Brain microvascular endothelial cell (primary cell): ENCODE measurements around the gene LRCH4.
A peak's percentile ranks its signal among the peaks of the same experiment; 100 is the strongest.

ENCODE experiments used
- DNase-seq: peaks from one replicate; pipeline ENCODE4 v3.0.0-alpha.2; 2020
- H3K27ac ChIP-seq: fragments of 250-450 bp; sonication (Bioruptor Pico); 2 replicates; pipeline ENCODE4 v1.5.1; 2020; ENCODE audit warnings: mild to moderate bottlenecking, moderate library complexity
- H3K27me3 ChIP-seq: fragments of 250-450 bp; sonication (Bioruptor Pico); replicated peaks from 2 replicates; pipeline ENCODE4 v1.5.1; 2020; ENCODE audit warnings: mild to moderate bottlenecking
- H3K36me3 ChIP-seq: fragments of 250-450 bp; sonication (Bioruptor Pico); replicated peaks from 2 replicates; pipeline ENCODE4 v1.5.1; 2020; ENCODE audit warnings: mild to moderate bottlenecking
- H3K4me3 ChIP-seq: 2 replicates; pipeline ENCODE4 v1.5.1; 2011; ENCODE audit warnings: low read depth, mild to moderate bottlenecking, control low read depth, low read length, moderate library complexity
- in situ Hi-C: cut with HindIII; loops from 2 replicates; pipeline ENCODE4 v1.10.0; 2017; ENCODE audit warnings: low sequenced_read_pairs, low pct_ligation_motif_present
- TF ChIP-seq, protein P1 (sequence below): IDR thresholded peaks from 2 replicates; pipeline ENCODE4 v1.5.1; 2011; ENCODE audit warnings: low read depth, mild to moderate bottlenecking, moderate library complexity, low read length, control low read depth, inconsistent platforms; ENCODE audit errors: missing control alignments

The LRCH4 gene

DNA sequence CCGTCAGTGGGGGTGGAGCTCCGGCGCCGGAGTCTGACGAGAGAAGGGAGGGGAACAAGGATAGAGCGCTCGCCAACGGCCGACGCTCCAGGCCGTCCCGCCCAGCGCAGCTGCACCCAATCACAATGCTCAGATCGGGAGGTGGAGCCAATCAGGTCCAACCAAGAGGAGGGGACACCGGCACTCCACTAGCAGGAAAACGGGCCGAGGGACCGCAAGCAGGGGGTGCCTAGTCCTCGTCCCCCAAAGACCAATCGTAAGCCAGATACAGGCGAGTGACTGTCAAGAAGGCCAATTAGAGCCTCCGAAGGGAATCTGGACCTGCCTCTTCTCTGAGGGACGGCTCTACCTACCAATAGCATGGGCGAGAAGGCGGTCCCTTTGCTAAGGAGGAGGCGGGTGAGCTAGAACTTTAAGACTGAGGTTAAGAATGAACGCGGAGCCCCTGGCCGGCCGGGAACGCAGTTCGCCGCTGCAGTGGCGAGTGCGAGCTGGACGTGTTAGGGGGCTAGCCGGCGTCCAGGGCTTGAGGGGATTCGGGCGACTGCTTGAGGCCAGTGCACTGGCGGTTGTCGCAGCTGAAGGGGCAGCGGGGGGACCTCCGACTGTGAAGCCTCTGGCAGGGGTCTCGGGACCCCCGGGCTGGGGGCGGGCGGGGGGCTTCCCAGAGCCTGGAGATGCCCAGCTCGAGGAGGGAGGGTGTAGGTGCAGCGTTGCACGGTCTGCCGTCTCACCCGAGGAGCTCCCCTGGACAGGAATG, 517 bp upstream of the LRCH4 start, which contains the start of gene FBXO24:
Gene FBXO24 (plus strand): TSS at position 63 of the 760 bp plus-strand sequence. CDS start 298 bp downstream, at position 361.
- H3K4me3 ChIP-seq: peak within 1 kb of the TSS; percentile 76
- peaks cover 12% of the 10 kb centered on the region for H3K36me3 ChIP-seq
- no peaks in the 10 kb centered on the region for H3K27me3 ChIP-seq
- peak within 1 kb of the TSS; percentile 88 for H3K27ac ChIP-seq
- TF ChIP-seq, protein P1, sequence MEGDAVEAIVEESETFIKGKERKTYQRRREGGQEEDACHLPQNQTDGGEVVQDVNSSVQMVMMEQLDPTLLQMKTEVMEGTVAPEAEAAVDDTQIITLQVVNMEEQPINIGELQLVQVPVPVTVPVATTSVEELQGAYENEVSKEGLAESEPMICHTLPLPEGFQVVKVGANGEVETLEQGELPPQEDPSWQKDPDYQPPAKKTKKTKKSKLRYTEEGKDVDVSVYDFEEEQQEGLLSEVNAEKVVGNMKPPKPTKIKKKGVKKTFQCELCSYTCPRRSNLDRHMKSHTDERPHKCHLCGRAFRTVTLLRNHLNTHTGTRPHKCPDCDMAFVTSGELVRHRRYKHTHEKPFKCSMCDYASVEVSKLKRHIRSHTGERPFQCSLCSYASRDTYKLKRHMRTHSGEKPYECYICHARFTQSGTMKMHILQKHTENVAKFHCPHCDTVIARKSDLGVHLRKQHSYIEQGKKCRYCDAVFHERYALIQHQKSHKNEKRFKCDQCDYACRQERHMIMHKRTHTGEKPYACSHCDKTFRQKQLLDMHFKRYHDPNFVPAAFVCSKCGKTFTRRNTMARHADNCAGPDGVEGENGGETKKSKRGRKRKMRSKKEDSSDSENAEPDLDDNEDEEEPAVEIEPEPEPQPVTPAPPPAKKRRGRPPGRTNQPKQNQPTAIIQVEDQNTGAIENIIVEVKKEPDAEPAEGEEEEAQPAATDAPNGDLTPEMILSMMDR: no peak
- in situ Hi-C loops: no loop called here
- DNase-seq: peak; percentile 100

- peak overlapping the region; percentile 88 for H3K27ac ChIP-seq
- peak; percentile 70 for DNase-seq
- TF ChIP-seq, protein P1: no peak
Measured at GRCh38 chr7:100584683-100585510, 1.0 kb downstream of the LRCH4 start.

GRCh38 chr7:100584054-100584682, 1.8 kb downstream of the LRCH4 start:
- Histone ChIP-seq H3K27ac (peak overlapping the region; percentile 88), H3K27me3 (no peaks in the 10 kb centered on the region), H3K36me3 (peaks cover 33% of the 10 kb centered on the region), H3K4me3 (peak overlapping the region; percentile 74)
- peak; percentile 5 for DNase-seq
- TF ChIP-seq, protein P1: no peak
- in situ Hi-C loops: no loop called here

More at GRCh38 chr7:100584683-100585510, 1.0 kb downstream of the LRCH4 start:
- Histone ChIP-seq H3K4me3 (peak overlapping the region; percentile 74), H3K27me3 (no peaks in the 10 kb centered on the region), H3K36me3 (peaks cover 27% of the 10 kb centered on the region)
- in situ Hi-C loops: no loop called here

DNA sequence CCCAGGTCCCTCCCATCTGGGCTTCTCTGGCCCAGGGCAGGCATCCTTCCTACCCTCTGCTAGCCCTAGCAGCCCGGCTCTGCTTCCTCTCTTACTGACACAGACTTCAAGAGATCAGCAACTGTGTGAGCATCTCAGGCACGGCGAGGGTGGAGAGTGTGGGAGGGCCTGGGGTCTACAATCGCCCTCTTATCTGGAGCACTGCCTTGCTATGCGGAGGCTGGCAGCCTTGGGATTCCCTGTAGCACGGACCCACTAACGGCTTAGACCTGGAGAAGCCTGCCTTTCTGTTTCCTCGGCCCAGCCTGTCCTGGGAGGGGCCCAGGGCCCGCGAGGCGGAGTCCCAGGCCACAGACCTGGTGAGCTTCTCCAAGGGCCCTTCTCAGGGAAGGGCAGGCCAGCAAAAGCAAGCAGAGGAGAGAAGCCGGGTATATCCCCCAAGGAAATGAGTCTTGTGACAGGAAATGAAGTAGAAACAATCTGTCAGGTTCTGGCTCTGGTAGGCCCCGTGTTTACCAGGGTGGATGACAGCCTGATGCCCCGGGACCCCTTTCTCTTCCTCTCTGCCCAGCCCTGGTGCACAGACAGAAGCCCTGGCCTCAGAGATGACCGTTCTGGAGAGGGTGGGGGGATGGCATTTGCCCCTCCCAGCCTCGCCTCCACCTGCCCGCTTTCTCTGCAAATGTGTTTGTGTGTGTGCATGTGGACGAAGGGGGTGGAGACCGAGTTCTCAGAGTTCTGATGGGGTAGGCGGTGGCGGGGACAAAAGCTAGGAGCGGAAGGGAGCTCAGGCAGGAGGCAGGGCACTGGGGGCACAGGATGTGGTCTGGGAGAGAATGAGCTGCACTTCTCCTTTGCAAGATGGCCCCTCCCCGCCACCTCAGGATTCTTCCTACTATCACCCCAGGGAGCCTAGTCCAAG, 2.5 kb downstream of the LRCH4 start:
- TF ChIP-seq, protein P1: no peak
- H3K27me3 ChIP-seq: no peaks in the 10 kb centered on the region
- peak; percentile 44 for DNase-seq
- H3K4me3 ChIP-seq: peak overlapping the region; percentile 74
- H3K27ac ChIP-seq: peak overlapping the region; percentile 67
- peaks cover 38% of the 10 kb centered on the region for H3K36me3 ChIP-seq
- in situ Hi-C loops: no loop called here

DNA sequence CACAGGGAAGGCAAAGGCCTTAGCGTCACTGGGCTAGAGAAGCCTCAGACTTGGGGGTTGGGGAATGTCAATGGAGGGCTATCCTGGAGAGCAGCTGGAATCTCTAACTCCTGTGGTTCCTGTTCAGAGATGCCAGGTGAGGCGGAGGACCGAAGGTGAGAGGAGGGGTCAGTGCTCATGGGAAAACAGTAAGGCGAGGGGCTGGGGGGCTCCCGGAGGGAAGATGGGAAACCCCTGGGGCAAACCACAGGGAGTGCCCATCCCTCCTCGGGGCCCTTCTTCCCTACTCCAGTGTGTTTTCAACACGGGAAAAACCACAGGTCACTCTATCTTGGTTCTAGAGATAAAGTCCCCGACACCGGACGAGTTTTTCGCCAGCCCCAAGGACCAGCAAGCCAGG, 3.3 kb downstream of the LRCH4 start:
- H3K27ac ChIP-seq: no peak overlapping the region
- in situ Hi-C loops: no loop called here
- TF ChIP-seq, protein P1: no peak
- H3K36me3 ChIP-seq: peaks cover 46% of the 10 kb centered on the region
- DNase-seq: no peak
- H3K4me3 ChIP-seq: no peak overlapping the region
- no peaks in the 10 kb centered on the region for H3K27me3 ChIP-seq
